ENCODE measurements around the gene GGA2.

DNA sequence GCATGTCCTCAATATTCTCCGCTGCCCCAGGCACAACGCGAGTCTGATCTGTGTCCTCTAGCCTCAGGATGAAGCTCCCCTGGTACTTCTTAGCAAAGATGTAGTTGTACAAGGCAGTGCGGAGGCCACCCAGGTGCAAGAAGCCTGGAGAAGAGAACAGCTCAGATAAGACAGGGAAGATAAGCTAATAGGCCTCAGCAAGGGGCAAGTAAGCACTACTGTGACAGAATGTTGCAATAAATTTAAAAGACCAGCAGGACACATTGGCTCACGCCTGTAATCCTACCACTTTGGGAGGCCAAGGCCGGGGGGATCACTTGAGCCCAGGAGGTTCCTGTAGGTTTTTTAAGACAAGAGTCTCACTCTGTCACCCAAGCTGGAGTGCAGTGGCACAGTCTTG, 41.9 kb upstream of the GGA2 start:
- no peak for TF ChIP-seq CTCF (conservative IDR thresholded peaks at IDR 0.05; ENCODE audit: low read length)
- no peak for TF ChIP-seq EZH2phosphoT487 (IDR thresholded peaks at IDR 0.05; ENCODE audit: borderline replicate concordance)

Measured in Loucy (cell line).